SHP77 (cell line): ENCODE results near the gene UQCR10.
"Not testable (repeated sequence)": the region's sequence is repeated elsewhere in the genome, so short reads cannot be mapped to it uniquely, and the experiment has no call there.

Experiments
- DNase-seq, 2 experiments: peaks; one replicate each; lab custom pipeline; 2025; lab: John Stamatoyannopoulos, UW

UQCR10 gene

GRCh38 chr22:29737251-29738117, 29.7 kb upstream of the UQCR10 start:
- no peak for DNase-seq

GRCh38 chr22:29738118-29738815, 28.9 kb upstream of the UQCR10 start:
- no peak for DNase-seq

GRCh38 chr22:29739346-29739875, 27.8 kb upstream of the UQCR10 start:
- DNase-seq = no peak

- no peak for DNase-seq
These were observed 27.0 kb upstream of the UQCR10 start for GRCh38 chr22:29740216-29740615.

- no peak for DNase-seq
These were observed 25.2 kb upstream of the UQCR10 start for GRCh38 chr22:29741926-29742325.

- no peak for DNase-seq
These were observed 24.8 kb upstream of the UQCR10 start for GRCh38 chr22:29742326-29742725.

- DNase-seq = peak; percentile 37 to 71
These were observed 22.3 kb upstream of the UQCR10 start for GRCh38 chr22:29744902-29745301.

- DNase-seq = no peak
These were observed 19.3 kb upstream of the UQCR10 start for GRCh38 chr22:29747832-29748231.

- DNase-seq = no peak
These were observed 18.8 kb upstream of the UQCR10 start for GRCh38 chr22:29748248-29748893.

- no peak for DNase-seq
These were observed 17.1 kb upstream of the UQCR10 start for GRCh38 chr22:29750029-29750428.

- no peak for DNase-seq
These were observed 16.3 kb upstream of the UQCR10 start for GRCh38 chr22:29750559-29751538.

- no peak for DNase-seq
These were observed 15.5 kb upstream of the UQCR10 start for GRCh38 chr22:29751669-29752068.

- DNase-seq = no peak
These were observed 13.1 kb upstream of the UQCR10 start for GRCh38 chr22:29753808-29754657.

- not testable (repeated sequence) for DNase-seq
These were observed 12.3 kb upstream of the UQCR10 start for GRCh38 chr22:29754658-29755395.

- DNase-seq = no peak
These were observed 11.3 kb upstream of the UQCR10 start for GRCh38 chr22:29755889-29756288.

GRCh38 chr22:29756341-29756740, 10.8 kb upstream of the UQCR10 start:
- DNase-seq = no peak

- DNase-seq = no peak
These were observed 10.1 kb upstream of the UQCR10 start for GRCh38 chr22:29757096-29757495.

- DNase-seq = no peak
These were observed 9.0 kb upstream of the UQCR10 start for GRCh38 chr22:29758068-29758622.

- no peak for DNase-seq
These were observed 8.2 kb upstream of the UQCR10 start for GRCh38 chr22:29758959-29759358.
